ENCODE measurements around the gene ZNF282.
"Not testable (repeated sequence)": the region's sequence is repeated elsewhere in the genome, so short reads cannot be mapped to it uniquely, and the experiment has no call there.

Gene ZNF282

DNA sequence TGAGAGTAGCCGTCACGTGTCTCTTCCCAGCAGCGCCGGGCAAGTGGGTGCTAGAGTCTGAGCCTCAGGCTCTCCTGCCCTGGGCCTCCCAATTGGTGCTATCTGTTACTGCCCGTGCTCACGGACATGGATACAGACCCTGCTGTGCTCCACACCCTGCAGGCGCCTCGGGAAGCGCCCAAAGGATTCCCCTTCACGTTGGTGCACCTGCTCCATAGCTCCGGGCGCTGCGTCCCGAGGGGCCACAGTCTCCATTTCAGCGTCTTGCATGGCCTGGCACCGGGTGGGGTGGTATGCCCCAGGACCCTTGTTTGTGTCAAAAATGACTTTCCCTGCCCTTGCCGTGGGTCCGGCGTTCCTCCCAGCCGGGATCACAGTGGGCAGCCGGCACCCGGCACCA lies 30.3 kb downstream of the ZNF282 start:
- no peak for DNase-seq

DNA sequence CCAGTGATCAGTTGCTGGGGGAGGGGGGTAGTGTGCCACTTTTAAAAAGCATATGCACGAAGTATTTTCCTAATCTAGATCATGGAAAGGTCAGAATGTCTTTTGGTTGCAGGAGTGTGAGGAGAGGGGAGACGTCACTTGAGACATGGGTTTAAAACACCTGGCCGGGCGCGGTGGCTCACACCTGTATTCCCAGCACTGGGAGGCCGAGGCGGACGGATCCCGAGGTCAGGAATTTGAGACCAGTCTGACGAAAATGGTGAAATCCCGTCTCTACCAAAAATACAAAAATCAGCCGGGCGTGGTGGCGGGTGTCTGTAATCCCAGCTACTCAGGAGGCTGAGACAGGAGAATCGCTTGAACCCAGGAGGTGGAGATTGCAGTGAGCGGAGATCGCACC lies 31.0 kb downstream of the ZNF282 start:
- not testable (repeated sequence) for DNase-seq

DNA sequence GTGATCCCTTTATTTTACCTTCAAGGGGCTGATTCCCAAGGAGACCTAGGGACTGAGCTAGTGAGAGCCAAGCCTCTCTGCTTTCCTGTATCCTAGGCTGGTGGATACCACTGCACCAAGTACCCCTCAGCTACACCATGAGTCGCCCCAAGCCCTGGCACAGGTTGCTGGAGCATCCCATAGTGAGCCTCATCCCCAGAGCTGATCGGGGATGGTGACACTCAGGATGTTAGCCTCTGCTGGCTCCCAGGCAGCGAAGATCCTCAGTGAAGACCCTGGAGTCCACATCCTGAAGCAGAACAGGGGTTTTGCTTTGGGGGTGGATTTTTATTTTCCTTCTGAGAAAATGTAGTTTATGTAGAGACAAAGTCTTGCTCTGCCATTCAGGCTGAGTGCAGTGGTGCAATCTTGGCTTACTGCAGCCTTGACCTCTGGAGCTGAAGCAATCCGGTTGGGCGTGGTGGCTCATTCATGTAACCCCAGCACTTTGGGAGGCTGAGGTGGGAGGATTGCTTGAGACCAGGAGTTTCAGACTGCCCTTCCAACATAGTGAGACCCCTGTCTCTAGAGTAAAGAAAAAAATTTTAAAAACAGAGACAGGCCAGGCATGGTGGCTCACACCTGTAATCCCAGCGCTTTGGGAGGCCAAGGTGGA lies 31.6 kb downstream of the ZNF282 start:
- DNase-seq: no peak

DNA sequence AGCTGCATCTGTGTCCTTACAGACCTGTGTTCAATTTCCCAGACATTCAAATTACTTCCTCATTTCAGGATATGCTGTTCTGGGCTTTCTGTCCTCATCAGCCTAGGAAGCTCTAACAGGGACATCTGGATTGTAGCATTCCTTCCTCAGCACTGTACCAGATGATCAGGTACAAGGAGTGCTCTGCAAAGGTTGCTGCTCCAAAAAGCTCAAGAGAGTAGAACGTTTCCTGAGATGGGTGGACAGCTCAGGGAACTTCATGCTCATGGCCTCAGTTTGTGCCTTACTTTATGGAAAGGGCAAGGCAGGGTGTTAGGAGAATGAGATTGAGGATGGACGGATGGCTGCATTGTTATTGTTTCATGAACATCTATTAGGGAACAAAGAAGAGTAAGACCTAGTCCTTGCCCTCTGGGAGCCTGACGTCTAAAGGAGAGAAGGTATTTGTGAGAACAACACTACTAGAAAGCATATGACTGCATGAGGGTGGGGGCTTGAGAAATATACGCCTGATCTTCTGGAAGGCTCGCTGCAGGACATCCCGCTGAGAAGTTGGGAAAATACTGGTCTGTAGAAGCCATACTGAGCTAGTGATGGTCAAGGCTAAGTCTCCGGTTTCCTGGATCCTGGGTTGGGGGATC lies 33.6 kb downstream of the ZNF282 start:
- DNase-seq: no peak

DNA sequence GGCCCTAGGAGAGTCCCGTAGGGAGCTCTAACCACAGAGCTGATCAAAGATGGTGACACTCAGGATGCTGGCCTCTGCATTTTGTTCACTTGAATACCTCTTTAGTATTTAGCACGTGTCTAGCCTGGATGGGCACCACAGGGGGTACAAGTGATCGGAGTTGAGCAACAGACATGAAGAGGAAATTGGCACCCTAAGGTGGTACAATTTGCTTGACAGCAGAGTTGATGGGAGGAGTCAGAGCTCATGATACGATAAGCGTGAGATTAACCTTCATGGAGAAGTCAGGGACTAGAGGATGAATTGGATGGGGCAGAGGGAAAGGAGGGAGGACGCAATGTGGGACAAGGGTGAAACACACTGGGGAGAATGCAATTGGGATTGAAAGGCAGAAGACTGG lies 34.2 kb downstream of the ZNF282 start:
- DNase-seq: peak; percentile 17

DNA sequence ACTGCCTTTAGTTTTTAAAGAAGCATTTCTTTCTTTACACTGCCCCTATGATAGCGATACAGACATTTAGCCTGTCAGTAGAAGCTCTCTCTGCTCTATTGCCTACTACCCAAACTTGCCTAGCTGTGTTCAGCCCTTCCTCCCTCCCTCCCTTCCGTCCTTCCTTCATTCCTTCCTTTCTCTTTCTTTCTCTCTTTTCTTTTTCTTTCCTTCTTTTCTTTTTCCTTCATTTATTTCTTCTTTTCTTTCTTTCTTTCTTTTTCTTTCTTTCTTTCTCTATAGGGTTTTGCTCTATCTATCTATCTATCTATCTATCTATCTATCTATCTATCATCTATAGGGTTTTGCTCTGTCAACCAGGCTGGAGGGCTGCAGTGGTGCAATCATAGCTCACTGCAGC lies 37.0 kb downstream of the ZNF282 start:
- no peak for DNase-seq

DNA sequence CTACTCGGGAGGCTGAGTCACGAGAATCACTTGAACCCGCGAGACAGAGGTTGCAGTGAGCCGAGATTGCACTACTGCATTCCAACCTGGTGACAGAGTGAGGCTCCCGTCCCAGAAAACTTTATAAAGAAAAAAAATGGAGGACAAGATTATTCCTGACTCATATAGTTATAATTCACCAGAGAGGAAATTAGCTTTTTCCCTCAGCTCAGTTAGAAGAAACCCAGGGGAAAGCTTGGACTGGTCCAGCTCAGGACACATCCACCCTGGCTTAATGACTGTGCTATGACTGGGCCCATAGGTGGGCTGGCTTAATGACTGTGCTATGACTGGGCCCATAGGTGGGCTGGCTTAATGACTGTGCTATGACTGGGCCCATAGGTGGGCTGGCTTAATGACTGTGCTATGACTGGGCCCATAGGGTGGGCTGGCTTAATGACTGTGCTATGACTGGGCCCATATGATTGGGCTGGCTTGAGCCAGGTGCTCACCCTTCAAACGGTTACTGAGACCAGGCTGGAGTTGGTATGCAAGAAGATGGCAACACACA lies 38.4 kb downstream of the ZNF282 start:
- not testable (repeated sequence) for DNase-seq

DNA sequence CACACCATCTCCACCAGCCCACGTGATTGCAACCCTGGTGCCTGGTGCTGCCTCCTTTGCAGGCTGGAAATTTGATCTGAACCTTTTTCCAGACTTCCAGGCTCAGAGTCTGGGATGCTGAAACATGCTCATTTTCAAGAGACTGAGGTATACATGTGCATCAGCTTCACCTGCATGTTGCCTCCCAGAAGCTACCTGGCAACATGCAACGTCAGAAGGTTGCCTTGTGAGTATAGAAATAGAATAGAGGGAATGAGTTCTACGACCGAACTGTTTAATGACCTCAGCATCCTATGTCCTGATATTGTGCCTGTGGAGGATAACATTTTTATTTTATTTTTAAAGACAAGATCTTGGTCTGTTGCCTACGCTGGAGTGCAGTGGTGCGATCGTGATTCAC lies 42.2 kb downstream of the ZNF282 start:
- no peak for DNase-seq

DNA sequence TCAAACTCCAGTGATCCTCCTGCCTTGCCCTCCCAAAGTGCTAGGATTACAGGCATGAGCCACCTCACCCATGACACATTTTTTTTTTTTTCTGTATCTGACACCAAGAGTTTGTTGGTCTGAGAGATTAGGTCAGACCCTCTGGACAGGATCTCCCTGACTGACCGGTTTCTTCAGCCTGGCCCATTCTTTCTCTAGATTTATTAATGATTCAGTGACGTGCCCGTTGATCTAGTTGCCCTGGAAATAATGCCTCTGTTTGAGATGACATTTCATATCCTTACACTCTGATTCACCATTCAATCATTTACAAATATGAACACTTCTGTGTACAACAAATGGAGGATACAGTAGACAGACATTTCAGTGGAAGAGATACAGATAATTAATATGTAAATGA lies 42.7 kb downstream of the ZNF282 start:
- DNase-seq: no peak

DNA sequence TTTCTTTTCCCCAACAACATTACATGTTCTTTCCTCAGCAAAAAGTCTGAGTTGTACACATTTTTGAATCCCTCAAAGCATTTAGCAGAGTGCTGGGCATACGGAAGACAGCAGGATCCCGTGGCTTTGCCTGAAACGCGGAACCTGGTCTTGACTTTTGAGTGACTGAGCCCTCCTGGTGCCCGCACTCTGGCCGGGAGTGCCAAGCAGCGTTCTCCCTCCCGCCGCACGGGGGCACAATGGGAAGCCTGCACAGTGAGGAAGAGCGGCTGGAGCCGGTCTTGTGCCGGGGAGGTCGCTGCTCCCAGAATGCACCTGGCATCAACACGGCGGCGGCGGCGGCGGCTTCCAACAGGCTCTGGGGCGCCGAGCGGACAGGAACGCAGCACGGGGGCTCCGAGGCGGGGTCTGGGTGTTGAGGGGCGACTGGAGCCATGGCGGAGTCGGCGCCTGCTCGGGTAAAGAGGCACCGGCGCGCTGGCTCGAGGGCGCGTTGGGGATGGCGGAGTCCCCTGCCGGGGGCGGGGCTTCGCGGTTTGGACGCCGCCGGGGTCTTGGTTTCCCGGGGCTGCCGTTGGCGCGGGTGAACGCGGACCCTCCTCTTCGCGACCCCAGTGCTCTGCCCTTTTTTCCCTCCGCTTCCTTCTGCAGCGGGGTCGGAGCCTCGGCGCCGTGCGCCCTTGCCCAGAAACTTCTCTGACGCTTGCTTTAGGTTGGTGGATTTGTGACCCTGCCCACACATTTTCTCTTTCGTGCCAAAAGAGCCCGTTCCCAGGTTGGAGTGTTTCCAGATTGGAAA lies 44.2 kb downstream of the ZNF282 start, which contains the start of gene ZNF212:
ZNF212 (plus strand) TSS at position 307 of the 799 bp plus-strand sequence; CDS start at position 435, 128 bp downstream.
- peak; percentile 96 for DNase-seq

DNA sequence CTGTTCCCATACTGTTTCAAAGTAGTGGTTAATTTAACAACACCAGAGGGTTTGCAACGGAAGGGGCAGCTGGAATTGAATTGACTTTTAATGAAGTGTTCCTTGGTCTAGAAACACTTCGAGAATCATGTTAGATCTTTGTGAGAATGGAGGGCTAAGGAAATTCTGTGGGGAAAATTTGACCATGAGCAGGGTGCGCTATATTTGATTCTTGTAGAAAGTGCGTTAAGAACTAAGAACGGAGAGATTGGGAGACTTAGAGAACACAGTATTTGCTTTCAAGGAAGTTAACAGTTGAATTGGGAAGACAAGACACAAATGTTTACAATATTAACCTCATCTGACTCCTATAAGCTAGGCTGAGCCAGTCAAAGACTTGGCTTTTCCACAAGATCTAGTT lies 45.3 kb downstream of the ZNF282 start:
- no peak for DNase-seq

DNA sequence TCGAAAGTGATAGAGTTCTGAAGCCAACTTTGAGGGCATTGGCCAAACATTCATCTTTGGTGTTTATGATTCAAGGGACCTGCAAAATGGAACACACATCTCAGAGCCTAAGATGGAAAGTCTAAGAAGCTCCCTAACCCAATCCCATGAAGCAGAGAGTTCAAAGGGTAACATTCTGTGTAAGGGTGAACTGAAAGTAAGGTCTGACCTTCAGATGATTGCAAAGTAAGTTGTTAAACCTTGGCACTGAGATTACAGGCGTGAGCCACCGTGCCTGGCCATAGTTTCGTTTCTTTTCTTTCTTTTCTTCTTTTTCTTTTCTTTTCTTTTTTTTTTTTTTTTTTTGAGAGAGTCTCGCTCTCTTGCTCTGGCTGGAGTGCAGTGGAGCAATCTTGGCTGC lies 46.4 kb downstream of the ZNF282 start:
- no peak for DNase-seq

DNA sequence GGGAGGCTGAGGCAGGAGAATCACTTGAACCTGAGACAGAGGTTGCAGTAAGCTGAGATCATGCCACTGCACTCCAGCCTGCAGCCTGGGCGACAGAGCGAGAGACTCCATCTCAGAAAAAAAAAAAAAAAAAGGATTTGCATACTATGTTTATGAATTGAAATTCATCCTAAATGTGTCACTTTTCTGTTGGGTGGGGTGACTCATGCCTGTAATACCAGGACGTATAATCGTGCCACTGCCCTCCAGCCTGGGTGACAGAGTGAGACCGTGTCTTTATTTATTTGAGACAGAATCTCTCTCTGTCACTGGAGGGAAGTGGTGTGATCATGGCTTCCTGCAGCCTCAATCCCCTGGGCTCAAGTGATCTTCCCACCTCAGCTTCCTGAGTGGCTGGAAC lies 49.9 kb downstream of the ZNF282 start:
- no peak for DNase-seq

DNA sequence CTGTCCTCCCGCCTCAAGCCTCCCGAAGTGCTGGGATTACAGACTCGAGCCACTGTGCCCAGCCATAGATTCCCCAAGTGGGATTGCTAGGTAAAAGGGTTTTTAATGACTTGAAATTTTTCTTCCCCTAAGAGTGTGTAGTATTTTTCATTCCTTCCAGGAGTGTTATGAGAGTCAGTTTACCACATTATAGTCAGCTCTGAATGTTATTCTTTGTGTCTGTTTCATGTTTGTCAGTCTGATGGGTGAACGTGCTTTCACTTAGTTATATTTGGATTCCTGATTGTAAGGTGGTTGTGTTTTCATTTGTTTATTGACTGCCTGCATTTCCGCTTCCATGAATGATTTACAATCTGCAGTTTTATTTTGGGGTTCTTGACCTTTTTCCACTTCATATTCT lies 50.4 kb downstream of the ZNF282 start:
- DNase-seq: no peak

DNA sequence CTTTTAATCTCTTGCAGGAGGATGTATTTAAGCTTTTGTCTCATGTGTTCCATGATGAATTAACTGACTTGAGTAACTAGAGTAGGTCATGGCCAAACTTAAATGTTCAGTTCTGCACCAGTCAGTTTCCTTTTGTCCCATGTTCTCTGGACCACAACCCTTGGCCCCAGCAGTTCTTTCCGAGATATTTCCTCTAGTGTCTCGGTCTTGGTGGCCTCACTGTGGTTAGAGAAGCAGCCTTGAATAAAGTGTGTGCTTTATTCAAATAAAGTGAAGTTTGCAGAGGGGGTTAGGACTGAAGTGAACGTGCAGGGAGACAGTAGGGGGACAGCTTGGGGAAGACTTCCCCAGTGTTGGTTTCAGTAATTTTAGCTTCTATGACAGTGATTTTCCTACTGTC lies 53.4 kb downstream of the ZNF282 start:
- no peak for DNase-seq

DNA sequence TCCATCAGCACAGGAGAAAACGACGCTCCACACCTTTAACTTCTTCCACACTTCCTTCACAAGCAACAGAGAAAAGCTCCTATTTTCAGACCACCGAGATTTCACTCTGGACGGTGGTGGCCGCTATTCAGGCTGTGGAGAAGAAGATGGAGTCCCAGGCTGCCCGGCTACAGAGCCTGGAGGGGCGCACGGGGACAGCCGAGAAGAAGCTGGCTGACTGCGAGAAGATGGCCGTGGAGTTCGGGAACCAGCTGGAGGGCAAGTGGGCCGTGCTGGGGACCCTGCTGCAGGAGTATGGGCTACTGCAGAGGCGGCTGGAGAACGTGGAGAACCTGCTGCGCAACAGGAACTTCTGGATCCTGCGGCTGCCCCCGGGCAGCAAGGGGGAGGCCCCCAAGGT lies 54.8 kb downstream of the ZNF282 start:
- DNase-seq: not testable (repeated sequence)

DNA sequence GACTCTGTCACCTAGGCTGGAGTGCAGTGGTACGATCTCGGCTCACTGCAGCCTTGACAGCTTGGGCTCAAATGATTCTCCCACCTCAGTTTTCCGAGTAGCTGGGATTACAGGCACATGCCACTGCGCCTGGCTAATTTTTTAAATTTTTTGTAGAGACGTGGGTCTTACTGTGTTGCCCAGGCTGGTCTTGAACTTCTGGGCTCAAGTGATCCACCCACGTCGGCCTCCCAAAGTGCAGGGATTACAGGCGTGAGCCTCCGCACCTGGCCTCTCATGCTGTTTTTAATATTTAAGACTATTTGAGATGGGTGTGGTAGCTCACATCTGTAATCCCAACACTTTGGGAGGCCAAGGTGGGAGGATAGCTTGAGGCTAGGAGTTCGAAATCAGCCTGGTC lies 56.2 kb downstream of the ZNF282 start:
- not testable (repeated sequence) for DNase-seq

DNA sequence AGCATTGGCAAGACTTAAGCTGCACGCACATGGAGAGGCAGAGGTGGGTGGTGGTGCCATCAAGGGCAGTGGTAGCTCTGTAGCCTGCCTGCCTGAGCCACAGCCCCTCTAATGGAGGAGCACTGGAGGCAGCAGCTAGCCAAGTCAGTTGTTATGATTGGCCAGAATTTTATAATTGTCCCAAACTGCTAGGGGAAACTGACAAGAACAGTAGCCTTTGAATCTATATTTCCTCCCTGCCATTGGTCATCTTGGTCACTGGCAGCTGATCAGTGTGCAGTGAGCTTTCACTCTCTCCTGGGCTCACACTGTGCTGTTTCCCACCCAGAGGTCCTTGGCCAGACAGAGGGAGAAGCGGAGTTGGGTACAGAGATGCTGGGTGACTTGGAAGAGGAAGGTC lies 57.0 kb downstream of the ZNF282 start:
- no peak for DNase-seq

DNA sequence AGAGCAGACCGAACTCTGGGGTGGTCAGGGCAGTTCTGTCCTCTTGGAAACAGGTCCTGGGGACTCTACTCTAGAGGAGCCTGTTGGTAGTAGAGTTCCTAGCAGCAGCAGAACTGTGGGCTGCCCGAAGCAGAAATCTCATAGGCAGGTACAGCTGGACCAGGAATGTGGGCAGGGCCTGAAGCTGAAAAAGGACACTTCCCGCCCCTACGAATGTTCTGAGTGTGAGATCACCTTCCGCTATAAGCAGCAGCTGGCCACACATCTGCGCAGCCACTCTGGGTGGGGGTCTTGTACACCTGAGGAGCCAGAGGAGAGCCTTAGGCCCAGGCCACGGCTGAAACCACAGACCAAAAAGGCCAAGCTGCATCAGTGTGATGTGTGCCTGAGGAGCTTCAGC lies 58.3 kb downstream of the ZNF282 start:
- no peak for DNase-seq

DNA sequence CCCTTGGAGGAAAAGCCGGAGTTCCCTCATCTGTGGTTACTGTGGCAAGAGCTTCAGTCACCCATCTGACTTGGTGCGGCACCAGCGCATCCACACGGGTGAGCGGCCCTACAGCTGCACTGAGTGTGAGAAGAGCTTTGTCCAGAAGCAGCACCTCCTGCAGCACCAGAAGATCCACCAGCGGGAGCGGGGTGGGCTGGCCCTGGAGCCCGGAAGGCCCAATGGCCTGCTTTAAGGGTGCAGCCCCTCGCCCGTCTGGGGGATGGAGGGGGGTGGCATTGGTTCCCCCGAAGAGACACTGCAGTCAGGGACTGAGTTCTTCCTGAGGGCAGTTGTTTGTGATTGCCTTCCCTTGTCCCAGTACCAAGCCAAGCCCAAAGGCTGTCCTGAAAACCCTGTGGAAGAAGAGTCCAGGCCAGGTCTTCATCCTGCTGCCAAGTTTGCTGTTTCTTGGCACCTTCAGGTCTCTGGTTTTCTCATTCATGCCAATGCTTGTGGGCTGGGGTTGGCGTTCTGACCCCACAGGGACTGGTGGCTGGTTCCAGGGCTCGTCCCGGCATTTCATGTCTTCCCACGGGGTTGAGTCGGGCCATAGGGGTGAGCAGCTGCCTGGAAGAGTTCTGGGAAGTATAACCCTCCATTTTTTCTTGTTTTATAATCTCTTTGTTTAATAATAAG lies 59.0 kb downstream of the ZNF282 start:
- no peak for DNase-seq

DNA sequence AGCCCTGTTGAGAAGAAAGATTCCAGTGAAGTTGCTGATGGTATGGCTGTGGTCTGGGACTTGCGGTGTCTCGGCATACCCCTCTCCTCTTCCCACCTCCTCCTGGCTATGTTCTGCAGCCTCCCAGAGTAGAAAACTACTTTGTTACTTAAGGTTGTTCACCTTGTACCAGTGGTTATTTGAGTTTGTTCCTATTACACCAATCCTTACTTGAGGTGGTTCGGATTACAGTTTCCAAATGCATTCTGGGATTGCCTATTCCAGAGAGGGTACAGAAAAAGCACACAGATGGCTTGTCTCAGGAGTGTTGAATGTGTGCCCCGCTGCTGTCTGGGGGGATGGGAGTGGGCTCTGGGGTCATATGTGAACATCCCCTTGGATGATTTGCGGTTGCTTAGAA lies 59.8 kb downstream of the ZNF282 start:
- DNase-seq: no peak

DNA sequence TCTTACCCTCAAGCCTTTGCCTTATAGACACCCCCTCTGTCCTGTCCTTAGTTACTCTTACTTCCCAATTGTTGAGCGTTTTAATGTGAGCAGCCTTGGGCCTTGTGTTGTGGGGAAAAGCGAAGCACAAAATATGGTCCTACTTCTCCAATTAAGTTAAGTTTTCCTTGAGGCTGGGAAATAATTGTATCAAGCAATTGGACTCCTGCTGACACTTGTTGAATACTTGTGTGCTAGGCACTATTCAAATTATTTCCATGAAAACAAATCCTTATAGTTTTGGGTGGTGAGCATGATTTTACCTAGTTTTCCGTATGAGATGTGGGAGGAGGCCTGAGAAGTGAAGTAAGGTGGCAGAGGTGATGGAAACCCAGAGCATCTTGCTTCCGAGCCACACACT lies 61.2 kb downstream of the ZNF282 start:
- no peak for DNase-seq

DNA sequence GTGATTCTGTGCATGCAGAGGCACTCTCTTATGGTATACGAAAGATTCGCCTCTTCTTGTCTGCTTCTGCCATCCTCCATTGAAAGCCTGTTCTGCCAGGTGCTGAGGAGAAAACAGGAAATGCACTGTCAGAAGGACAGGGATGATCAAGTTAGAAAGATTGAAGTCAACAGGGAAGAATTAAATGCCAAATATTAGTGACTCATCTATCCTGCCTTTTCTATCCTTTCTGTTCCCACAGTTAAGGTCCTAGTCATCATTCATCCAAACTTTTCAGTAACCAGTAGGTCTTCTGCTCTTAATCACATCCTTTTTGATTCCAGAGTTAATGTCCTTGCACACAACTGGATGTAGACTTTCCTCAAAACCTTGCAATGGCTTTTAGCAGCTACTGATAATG lies 61.8 kb downstream of the ZNF282 start:
- no peak for DNase-seq
